Prostate gland (tissue), 2 donors: ENCODE measurements around the gene YOD1. TPM values are rescaled to one million over a fixed set of nuclear protein-coding genes. Genes with fewer than 3 reads are reported as not detected.
A peak's percentile ranks its signal among the peaks of the same experiment; 100 is the strongest.

ENCODE experiments used
- DNase-seq: peaks from one replicate; pipeline ENCODE4 v3.0.0-alpha.2; 2019; ENCODE audit warnings: low spot score
- H3K27ac ChIP-seq, 2 donors: fragments of 200-600 bp; sonication (generic); 2 replicates each; pipeline ENCODE4 v1.5.1; 2017 to 2019
- H3K27me3 ChIP-seq: fragments of 200-600 bp; sonication (generic); replicated peaks from 2 replicates; pipeline ENCODE4 v1.5.1; 2019; ENCODE audit not compliant: insufficient read depth
- H3K36me3 ChIP-seq, 2 donors: fragments of 200-600 bp; sonication (generic); 1 replicate in 1 of 2; 2 replicates in 1 of 2; pipeline versions ENCODE4 v1.5.1 to v1.8.1; 2017 to 2019
- H3K4me1 ChIP-seq: fragments of 200-600 bp; sonication (generic); replicated peaks from 2 replicates; pipeline ENCODE4 v1.5.1; 2019
- H3K4me3 ChIP-seq, 2 donors: fragments of 200-600 bp; sonication (generic); 2 replicates each; pipeline ENCODE4 v1.5.1; 2017 to 2019
- H3K9me3 ChIP-seq: fragments of 200-600 bp; sonication (generic); 2 replicates; pipeline ENCODE4 v1.5.1; 2017
- POLR2A ChIP-seq: fragments of 450-650 bp; IDR thresholded peaks from one replicate; pipeline ENCODE4 v1.6.1; 2016; ENCODE audit warnings: antibody characterized with exemption, mild to moderate bottlenecking
- POLR2AphosphoS5 ChIP-seq: sonication (generic); formaldehyde crosslinking; IDR thresholded peaks from one replicate; pipeline ENCODE4 v1.6.1; 2017; ENCODE audit warnings: antibody characterized with exemption
- WGBS: methylation state at CpG from one replicate; pipeline ENCODE4 v1.1.5; 2018; 5-methylcytosine and 5-hydroxymethylcytosine counted together
- intact Hi-C: fragments of 100-400 bp; cut with DNase I; formaldehyde crosslinking; loops from one replicate; pipeline ENCODE4 v1.14.2; 2022
- total RNA-seq, 2 donors: library from RNA; depleted of rRNA; stranded (reverse); fragments of >200 nt; gene quantifications; one replicate each; pipeline ENCODE4 v1.1.0, GENCODE V29; 2016
- TF ChIP-seq, protein P1 (sequence below), 4 experiments: fragments of 200-600 bp in 2 of 4; fragments of 450-650 bp in 2 of 4; sonication (generic) in 2 of 4; IDR thresholded peaks; 1 replicate in 3 of 4; 2 replicates in 1 of 4; pipeline ENCODE4 v1.5.1; 2016 to 2019; ENCODE audit warnings: antibody characterized with exemption in 4 of 4, mild to moderate bottlenecking in 2 of 4, moderate library complexity in 2 of 4

YOD1 gene
- total RNA-seq, 2 donors from 2014 or later, result 6.2 to 10.8 TPM

DNA sequence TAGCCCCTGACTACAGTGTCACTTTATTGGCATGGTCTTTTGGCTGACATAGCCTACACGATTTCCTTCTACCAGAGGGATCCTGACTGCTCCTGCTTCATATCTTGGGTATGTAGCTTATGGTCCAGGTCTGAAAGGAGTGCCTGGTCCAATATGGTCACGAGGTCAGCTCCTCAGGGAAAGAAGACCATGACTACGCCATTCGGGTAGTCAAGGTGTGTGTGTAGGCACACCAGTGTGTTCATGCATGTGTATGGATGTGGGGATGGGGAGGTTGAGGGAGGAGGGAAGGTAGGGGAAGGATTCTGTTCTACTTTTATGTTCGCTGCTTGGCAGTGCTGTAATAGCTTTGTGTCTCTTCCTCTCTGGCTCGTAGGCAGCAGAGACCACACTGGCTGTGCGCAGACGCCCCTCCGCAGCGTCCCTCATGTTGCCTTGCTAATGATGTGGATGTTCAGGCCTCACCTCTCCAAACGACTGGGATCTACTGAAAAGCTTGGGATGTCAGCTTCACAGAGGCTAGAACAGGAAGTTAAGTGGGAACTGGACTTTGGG is 27.6 kb upstream of the YOD1 start:
- no peak for DNase-seq
- H3K36me3 ChIP-seq, result no peaks in the 10 kb centered on the region
- no peak overlapping the region for H3K27ac ChIP-seq
- no peak overlapping the region for H3K4me3 ChIP-seq
- H3K4me1 ChIP-seq, result no peaks in the 10 kb centered on the region
- TF ChIP-seq, protein P1, sequence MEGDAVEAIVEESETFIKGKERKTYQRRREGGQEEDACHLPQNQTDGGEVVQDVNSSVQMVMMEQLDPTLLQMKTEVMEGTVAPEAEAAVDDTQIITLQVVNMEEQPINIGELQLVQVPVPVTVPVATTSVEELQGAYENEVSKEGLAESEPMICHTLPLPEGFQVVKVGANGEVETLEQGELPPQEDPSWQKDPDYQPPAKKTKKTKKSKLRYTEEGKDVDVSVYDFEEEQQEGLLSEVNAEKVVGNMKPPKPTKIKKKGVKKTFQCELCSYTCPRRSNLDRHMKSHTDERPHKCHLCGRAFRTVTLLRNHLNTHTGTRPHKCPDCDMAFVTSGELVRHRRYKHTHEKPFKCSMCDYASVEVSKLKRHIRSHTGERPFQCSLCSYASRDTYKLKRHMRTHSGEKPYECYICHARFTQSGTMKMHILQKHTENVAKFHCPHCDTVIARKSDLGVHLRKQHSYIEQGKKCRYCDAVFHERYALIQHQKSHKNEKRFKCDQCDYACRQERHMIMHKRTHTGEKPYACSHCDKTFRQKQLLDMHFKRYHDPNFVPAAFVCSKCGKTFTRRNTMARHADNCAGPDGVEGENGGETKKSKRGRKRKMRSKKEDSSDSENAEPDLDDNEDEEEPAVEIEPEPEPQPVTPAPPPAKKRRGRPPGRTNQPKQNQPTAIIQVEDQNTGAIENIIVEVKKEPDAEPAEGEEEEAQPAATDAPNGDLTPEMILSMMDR (IDR thresholded peaks at IDR 0.05), result no peak
- TF ChIP-seq POLR2A (no peak), POLR2AphosphoS5 (no peak)
- H3K9me3 ChIP-seq, result no peaks in the 10 kb centered on the region
- intact Hi-C loops, result no loop called here
- WGBS, result 85% methylated on average over 11 of the region's 11 CpGs
- no peaks in the 10 kb centered on the region for H3K27me3 ChIP-seq

DNA sequence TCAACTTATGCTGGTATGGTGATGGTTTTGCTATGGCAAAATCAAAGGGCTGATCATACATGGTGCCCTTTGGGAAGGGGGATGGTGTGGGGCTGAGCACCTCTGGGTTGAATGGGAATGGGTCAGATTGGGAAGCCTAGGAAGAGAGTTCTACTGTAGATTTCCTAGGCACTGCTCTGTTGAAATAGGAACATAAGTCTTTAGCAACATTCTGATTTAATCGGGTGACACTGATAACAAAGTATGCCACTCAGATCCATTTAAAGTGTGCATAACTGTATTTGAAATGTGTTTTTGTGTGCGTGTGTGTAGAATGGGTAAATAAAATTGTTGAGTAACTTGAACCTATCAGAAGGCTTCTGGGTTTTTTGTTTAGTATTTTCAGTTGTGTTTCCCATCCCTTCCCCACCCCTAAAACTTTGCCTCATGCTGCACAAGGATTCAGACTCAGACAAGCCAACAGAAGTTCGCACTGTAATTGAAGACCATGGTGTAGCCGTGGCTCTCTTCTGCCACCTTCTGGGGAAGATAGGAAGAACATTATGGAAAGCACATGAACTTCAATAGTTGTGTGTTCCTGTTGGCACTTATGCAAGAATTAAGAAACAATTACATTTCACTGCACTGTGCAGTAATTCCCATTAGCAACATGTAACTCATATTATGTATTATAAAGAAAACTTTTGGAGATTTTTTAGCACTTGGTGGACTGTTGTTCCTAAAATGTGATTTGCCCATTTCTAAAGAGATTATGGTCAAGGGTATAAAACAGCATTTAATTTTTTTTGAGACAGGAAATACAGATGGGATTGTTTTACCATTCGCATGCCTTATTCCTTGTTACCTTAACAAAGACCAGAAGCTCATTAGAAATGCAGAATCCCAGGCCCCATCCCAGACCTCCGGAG is 26.7 kb upstream of the YOD1 start:
- H3K4me3 ChIP-seq, result no peak overlapping the region
- H3K9me3 ChIP-seq, result no peaks in the 10 kb centered on the region
- TF ChIP-seq POLR2AphosphoS5 (peak; percentile 68), POLR2A (no peak)
- TF ChIP-seq, protein P1 (IDR thresholded peaks at IDR 0.05), result peak; percentile 36 to 90 (median 86)
- no peaks in the 10 kb centered on the region for H3K4me1 ChIP-seq
- WGBS, result 40% methylated on average over 6 of the region's 6 CpGs
- no peaks in the 10 kb centered on the region for H3K36me3 ChIP-seq
- DNase-seq, result peak; percentile 75
- H3K27me3 ChIP-seq, result no peaks in the 10 kb centered on the region
- intact Hi-C loops, result no loop called here
- H3K27ac ChIP-seq, result no peak overlapping the region

DNA sequence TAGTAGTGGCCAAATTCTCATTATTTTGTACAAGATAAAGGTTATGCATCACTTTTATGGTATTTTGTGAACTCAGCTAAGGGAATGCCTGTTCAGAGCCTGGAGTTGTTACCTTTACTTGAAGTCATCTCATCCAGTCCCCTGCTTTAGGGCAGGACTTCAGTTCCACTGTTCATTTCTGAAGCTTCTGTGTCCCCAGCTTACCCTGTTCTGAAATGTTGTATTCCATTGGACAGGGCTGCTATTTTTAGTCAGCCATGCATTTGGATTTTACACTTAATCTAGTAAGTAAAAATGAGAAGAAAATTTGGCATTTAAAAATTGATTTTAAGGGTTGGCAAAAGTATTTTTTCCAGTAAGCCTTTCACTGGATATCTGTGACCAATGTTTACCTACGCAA is 26.0 kb upstream of the YOD1 start:
- Histone ChIP-seq H3K27me3 (no peaks in the 10 kb centered on the region), H3K9me3 (no peaks in the 10 kb centered on the region), H3K4me1 (no peaks in the 10 kb centered on the region), H3K27ac (no peak overlapping the region), H3K4me3 (no peak overlapping the region), H3K36me3 (no peaks in the 10 kb centered on the region)
- TF ChIP-seq, protein P1 (IDR thresholded peaks at IDR 0.05), result no peak
- TF ChIP-seq POLR2A (no peak), POLR2AphosphoS5 (no peak)
- 92% methylated on average over 1 of the region's 1 CpG for WGBS
- no peak for DNase-seq
- intact Hi-C loops, result no loop called here

DNA sequence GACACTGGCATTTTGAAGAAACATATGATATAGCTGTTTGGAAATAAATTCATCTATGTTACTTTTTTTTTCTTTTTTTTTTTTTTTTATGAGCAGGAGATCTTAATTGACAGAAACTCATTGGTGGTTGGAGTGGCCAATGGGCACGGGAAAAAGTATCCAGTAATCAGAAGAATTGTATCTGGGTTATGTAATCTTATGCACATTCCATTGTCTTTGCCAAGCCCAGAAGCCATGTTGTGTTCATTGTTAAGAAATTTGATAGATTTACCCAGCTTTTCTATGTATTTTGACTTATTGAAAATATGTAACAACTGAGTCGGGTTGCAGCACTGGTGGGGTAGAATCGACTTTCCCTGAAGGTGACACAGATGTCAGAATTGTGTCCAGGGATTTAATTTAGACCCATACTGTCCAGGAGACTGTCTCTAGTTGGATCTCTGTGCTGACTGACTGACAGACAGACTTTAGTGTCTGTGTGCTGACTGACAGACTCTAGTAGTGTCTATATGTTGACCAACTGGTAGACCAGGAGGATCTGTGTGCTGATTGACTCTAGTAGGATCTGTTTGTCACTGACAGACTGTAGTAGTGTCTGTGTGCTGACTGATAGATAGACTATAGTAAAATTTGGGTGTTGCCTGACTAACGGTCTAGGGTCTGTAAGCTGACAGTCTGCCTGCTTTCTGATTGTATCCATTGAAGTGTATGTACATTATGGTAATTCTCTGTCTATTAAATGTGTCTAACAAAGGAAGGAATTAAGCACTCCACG is 25.4 kb upstream of the YOD1 start:
- Histone ChIP-seq H3K27me3 (no peaks in the 10 kb centered on the region), H3K4me1 (no peaks in the 10 kb centered on the region), H3K27ac (no peak overlapping the region), H3K9me3 (no peaks in the 10 kb centered on the region), H3K4me3 (no peak overlapping the region), H3K36me3 (peaks cover 0 to 2% of the 10 kb centered on the region in 2 donors)
- no peak for TF ChIP-seq POLR2A
- TF ChIP-seq POLR2AphosphoS5, result no peak
- TF ChIP-seq, protein P1 (IDR thresholded peaks at IDR 0.05), result no peak
- 67% methylated on average over 5 of the region's 5 CpGs for WGBS
- intact Hi-C loops, result no loop called here
- DNase-seq, result no peak
